Activated CD4-positive, CD25-positive, alpha-beta regulatory T cell (primary cell): Measurements from ENCODE around the gene CRK.

Experiments
- DNase-seq, 4 experiments: peaks; one replicate each; lab custom pipeline; 2025; lab: John Stamatoyannopoulos, UW

CRK gene

DNA sequence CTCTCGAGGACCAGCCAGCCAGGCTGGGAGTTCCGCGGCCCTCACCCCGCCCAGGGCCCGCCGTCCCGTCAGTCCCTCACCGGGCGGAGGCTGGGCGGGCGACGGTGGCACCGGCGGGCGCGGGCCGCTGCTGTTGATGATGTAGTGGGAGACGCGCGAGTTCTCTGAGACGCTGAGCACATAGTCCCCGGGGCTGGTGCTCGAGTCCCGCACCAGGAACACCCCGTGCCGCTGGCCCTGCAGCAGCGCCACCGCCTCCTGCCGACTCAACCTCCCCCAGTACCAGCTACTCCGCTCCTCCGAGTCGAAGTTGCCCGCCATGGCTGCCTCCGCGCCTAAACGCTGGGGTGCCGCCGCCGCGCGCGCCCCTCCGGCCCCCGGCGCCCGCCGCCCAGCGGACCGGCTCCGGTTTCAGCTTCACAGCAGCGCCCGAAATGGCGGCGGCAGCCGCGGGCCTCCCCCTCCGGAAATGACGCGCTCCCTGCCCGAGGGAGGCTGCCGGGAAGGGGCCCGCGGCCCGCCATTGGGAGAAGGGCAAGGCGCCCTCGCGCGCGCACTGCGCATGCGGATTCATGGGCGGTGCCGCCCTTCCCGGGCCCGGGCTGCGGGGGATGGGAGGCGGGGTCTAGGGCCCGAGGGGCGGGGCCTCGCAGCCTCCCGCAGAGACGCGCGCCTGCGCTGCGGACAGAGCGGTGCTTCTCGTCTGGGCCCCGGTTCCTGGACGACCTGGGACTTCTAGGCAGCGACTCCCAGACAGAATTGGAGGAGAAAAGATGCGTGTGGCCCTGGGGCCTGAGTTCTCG, at the start of gene CRK:
Gene CRK, minus strand, starts transcription at position 436 of the 803 bp plus-strand sequence. Its CDS starts 115 bp downstream, at position 321.
- peak; percentile 96 to 99 (median 98) for DNase-seq

DNA sequence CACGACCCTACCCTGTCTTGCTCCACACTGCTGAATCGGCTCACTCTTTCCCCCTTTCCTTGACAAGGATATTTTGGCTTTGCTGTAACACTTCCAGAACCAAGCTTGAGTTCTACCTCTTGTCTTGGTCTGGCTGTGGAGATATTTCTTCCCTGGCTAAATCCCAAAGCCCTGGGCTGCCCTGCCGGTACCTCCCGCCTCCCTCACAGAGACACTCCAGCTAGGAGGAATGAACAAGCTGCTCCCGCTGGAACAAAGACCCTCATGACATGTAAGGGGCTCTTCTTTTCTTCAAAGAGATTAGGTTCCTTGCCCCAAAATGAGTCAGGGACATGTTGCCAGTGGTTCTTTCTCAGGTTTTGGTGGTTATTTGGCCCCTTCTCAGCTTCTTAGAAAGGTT, 49.6 kb upstream of the CRK start:
- no peak for DNase-seq

DNA sequence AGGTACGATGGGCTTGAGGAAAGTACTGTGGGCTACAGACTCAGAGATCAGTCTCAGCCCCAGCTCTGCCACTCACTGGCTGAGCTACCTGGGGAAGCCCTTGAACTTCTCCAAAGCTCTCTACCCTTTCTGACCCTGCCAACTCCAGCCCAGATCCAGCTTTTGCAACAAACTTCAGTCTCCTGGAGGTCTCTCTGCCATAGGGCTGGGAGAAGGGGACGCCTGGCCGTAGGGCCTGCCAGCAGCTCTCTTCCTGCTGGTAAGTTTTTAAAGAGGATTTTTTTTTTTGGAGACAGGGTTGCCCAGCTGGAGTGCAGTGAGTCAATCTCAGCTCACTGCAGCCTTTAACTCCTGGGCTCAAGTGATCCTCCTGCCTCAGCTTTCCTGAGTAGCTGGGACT, 48.8 kb upstream of the CRK start:
- DNase-seq, result no peak

DNA sequence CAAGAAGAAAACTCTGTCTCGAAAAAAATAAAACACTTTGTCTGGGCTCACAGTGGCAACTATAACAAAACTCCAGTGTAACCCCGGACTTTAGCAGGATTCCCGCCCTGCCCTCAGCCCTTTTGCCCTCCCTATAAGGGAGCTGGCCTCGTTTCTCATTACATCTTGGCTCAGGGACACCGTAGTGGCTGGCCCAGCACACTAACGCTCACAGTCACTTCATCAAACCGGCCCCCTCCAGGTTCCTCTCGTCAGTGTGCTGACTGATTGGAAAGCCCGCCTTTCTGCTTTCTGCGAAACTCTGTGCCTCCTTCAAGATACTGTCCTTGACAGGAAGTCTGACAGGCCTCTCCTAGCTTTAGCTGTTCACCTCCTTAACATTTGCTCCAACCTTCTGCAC, 47.7 kb upstream of the CRK start:
- no peak for DNase-seq

DNA sequence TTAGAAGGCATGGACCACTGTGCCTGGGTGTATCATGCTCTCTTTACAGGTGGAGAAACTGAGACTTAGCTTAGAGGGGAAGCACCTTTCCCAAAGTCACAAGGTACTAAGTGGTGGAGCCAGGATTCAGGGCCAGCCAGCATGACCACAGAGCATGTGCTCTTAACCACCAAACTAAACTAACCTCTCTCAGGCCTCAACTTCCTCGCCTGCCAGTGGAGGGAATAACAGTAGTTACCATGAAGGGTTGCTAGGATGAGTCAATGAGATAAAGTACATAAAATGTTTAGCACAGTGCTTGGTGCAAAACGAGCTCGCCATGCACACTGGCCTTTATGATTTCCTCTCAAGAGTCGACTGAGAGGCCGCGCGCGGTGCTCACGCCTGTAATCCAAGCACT, 42.8 kb upstream of the CRK start:
- no peak for DNase-seq

DNA sequence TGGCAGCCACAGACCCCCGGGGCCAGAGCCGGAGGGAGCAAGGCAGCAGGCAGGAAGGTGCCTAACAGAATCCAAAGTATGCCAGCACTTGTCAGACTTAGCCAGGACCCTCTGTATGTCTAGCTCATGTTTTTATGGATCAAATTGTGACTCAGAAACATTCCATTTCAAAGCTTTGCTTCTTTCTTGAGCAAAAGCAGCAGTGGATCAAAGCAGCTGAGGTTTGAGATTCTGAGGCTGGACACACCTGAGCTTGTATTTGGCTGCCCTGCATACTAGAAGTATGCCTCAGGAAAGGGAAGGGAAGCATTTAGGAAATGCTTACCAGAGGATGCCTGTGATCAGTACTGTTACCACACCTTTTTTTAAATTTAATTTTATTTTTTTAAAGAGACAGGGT, 42.2 kb upstream of the CRK start:
- DNase-seq, result no peak

DNA sequence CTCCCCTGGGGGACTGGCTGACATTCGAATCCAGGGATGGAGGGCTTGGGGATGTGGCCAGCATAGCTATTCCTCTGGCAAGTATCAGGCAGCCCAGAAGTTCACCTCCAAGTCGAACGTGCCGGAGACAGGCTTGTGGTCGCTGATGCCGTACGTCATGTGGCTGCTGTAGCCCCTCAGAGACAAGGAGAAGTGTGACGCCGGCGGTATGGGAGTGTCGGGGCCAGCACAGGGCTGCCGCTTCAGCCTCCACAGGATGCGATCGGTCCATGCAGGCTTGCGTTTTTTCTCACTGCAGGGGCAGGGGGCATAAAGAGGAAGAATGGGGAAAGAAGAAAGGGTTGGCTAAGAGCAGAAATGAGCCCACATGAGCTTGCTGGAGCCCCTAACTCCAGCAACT, 41.8 kb upstream of the CRK start:
- DNase-seq, result no peak

DNA sequence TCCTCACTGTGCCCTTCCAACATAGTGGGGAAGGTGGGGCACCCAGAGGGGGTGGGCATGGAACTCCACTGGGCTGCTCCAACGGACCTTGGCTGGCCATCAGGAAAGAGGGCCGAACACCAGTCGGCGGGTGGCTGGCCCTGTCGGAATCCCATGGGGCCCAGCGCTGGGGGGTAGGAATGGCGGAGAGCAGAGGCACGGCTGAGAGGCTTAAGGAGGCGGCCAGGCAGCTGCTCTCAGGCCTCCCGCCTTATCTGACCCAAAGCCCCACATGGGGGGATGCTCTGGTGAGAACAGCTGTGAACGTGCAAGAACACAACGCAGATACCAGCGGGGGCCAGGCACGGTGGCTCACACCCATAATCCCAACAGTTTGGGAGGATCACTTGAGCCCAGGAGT, 40.8 kb upstream of the CRK start:
- DNase-seq, result no peak

DNA sequence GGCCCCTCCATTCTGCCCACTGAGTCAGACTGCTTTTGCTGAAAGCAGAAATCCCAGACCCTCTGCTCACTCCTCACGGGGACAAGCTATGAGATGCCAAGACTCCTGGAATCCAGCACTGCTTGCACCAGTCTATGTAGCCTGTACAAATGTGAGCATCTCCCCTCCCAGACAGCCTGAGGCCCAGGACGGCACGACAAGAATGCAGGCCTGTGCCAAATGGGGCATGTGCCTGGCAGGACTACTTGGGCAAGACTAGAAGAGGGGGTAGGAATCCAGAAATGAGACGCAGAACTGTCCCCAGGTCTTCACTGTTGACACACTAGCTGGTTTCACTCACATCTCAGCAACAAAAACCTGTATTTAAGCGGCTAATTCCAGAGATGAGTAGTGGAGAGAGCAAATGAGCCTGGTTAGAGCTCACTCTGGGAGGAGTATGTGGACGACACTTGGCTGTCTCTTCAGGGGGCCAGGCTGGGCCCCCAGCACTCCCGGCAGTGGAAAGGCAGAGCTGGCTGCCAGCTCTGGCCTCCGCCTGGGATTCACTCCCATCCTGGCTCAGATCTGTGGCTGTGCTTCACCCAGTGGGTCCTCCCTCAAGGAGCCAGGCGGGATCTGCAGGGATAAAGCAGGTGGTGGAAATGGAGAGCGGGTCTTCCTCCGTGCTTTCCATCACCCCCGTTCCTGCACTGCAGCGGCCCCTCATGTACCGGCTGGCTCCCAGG, 39.4 kb upstream of the CRK start:
- no peak for DNase-seq

DNA sequence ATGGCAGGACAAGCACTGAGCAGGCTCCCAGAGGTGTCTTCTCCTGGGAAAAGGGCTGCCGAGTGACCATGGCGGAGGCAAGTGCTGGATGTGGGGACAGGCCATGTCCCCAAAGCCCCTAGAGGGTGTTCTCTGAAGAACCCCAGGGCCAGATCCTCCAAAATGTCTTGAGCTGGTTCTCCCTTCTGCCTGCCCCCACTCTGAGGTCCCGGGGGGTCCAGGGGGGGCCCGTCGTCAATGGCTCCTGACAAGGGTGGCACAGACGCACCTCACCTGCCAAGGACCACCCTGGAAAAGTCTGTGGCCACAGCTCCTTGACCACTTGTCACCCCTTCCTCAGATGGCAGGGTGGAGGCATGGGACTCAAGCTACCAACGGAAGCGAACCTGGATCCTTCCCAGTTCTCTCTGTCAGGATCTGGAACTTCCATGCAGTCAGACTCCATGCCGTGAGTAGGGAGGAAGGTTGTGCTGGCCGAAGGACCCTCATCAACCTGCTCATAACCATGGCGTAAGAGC, 38.8 kb upstream of the CRK start:
- no peak for DNase-seq

DNA sequence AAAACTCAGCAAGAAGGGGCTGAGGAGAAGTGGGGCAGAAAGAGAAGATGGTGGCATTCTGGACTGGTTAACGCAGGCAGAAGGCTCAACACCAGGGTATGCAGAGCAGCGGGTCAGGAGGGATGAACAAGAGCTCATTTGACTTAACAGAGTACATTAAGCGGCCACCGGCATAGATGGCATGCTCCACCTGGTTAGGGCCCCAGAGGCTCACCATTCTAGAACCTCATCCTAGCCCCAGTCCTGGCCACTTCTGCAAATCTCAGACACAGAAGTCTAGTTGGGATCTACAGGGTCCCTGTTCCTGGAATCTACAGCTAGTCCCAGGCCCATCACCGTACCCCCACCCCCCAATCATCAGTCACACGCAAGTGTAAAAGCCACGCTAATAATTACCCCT, 38.2 kb upstream of the CRK start:
- no peak for DNase-seq

DNA sequence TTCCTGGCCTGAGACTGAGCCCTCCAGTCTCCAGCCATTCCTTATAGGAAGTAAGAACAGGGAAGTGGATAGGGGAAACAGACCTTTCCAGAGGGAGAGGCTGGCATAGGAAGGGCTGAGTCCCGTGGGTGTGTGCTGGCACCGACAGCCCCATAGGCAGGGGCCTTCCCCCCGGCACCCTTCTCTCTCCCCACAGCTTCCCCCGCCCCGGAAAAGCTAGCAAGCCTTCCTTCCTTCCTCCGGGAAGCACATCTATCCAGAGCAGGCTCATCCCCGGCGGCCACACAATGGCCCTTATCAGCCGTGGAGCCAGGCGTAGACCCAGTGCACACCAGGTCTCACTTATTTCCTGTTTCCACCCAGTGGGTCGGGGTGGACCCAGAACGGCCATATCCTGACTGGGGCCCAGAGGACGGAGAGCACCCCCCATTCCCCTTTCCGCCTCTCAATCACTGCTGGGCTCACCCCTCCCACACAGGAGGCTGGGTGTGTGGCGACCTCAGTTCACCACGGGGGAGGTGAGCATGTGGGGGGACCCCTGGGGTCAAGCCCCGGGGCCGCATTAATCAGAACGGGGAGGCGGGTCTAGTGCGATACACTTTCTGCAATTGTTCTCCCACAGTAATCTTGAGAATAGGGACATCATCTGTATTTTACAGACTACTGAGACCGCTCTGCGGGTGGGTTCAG, 37.4 kb upstream of the CRK start:
- no peak for DNase-seq

DNA sequence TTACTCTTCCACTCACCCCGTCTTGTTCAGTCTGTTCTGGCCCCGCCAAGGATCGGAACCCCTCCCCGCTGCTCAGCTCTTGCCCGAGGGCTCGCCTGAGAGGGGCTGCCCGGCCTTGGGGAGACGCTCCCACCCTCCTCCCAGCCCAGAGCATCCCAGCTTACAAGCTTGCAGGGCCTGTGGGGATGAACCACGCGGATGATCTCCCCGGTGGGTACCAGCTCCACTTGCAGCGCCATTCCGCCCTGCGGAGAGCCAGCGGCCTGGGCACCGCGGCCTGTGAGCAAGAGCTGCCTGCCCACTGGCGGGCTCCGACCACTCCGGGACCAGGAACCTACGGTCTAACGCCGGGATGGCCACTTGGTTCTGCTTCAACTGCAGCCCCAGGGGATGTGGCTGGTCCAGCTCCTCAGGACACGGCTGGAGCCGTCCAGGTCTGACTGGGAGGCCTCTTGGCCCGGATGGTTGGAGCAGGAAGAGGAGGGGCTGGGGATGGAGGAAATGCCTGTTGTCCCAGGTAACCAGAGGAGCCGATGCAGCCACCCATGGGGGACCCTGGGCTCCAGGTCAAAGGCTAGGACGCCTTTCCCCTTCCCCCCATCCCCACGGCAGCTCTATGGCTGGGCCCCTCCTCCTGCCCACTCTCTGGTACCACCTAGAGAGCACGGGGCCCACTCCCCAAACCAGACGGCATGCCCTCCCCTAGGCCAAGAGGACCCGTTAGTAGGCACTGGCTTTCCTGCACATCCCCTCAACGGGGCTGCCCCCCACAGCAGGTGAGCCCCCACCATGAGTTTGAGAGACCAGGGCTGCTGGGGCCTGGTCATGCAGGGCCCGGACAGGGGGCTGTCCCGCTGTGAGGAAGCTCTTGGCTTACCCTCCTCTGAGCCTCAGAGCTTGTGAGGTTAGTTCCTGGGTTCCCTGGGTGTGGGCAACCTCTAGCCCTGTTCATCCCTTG, 36.5 kb upstream of the CRK start, which contains the start of gene MYO1C:
Gene MYO1C, minus strand, starts transcription at position 438 of the 958 bp plus-strand sequence. Its CDS starts 199 bp downstream, at position 239.
- DNase-seq, result no peak

DNA sequence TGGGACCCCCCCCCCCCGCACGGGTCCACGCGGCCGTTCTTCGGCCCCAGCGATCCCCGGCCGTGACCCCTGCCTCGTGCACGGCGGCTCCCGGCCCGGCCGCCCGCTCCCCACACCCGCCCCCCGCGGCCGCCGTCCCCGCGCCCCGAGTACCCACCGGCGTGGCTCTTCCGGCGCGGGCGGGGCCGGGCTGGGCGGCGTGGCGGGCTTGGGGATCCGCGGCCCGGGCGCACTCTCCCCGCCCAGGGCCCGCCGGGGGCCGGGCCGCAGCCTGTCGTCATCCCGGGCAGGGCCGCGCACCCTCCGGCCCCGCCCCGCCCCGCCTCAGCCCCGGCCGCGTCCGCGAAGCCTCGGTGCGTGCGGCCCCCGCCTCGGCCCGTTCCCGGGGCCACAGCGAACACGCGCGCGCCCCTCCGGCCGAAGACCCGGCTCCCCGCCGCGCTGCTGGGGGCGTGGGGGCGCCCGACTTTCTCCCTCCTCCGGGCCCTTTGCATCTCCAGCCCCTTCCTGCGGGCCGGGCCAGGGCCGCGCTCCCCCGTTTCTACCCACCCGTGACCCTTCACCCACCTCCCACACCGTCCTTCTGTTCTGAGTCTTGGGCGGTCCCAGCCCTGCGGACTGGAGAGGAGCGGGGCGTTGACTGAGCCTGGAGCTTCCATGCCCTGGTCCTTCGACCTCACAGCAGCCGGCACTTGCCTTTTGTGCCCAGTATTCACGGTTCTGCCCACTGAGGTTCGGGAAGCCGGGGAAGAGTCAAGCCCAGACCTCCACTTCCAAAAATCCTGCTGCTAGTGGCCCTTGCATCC, 35.6 kb upstream of the CRK start:
- no peak for DNase-seq

DNA sequence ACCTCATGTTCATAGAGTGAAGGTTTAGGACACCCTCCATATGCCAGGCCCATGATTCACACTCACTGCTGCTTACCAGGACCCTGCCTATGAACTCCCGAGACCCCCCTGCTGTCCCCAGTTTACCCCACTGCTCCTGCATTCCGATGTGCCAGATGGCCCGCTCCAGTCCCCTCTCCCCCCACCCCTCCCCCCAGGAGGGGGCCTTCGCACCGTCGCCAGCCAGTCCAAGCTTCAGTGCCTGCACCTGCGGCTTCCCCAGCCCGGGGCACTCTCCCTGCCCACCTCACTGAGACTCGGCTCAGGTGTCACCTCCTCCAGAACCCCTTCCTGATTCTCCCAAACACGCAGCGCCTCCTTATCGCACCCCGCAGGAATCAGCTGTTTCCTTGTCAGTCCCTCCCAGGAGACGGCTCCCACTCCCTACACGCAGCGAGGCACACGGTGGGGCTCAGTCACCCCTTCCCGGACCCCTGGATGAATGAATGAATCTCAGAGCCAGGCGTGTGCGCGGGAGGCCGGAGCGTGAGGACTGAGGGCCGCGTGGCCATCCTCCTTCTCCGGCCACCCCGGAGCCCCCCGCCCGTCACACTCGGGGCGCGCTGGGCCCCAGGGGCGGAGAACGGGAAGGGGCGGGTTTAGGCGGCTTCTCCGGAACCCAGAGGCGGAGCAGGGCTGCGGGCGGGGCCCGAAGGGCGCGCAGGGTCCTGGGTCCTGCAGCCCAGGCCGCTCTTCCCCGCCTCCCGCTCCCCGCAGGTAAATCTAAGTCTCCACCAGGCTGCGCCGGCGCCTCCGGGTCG, 34.8 kb upstream of the CRK start:
- peak; percentile 20 to 42 (median 36) for DNase-seq

DNA sequence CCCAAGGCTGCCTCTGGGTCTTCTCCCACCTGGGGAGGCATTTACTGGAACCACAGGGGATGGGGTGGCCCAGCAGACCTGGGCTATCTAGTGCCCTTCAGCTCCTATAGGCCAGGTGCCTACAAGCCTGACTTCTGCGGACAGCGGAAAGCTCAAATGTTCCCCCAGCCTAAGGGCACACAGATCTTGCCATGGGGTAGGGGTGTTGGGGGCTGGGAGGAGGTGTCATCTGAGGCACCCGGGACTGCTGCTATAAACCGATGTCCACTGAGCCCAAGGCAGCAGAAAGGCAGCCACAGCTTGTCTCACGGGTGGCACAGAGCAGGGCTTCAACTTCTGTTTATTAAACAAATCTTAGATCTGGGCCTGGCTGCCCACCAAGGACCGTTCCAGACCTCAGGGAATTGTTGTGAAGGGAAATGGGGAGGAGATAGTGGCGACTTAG, 32.8 kb upstream of the CRK start:
- DNase-seq, result no peak

DNA sequence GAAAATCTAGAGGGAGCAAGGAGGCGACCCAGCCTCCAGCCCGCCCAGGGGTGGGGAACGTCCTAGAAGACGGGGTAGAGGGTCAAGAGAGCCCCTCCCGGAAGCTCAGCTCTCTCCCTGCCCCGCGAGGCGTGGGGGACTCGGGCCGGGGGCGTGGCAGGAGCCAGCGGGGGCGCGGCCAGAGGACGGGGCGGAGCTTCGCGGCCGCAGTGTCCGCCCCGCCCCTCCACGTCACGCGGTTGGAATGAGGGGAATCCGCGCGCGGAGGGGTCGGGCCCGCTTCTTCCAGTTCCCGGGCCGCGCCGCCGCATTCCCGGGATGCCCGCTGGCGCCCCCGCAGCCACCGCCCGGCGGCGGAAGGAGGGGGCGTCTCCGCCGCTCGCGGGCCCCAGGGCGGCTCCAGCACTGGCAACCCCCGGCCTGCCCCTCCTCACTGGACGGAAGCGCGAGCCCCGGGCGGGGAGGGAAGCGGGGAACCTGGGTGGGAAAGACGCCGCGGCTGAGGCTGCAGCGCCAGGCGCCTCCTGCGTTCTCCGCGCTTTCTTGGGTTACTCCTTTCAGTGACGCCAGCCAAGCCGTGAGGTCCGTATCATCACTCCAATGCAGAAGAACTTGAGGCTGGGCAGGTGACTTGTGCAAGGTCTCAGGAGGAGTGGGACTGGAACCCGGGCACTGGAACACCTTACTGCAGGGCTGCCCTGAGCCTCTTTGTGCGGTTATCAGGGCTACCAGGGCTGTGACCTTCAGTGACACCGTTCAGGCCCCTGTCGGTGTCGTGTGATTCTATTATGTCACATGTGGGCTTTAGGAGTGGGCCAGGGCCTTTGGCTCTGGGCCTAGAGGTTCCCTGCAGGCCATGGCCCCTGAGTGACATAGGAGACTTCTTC, 32.1 kb upstream of the CRK start:
- DNase-seq, result peak; percentile 38 to 53 (median 48)
